ENCODE measurements around the gene PDCD11. TPM values are rescaled to one million over a fixed set of nuclear protein-coding genes. Genes with fewer than 3 reads are reported as not detected.

The PDCD11 gene
- total RNA-seq, 2 experiments from 2014 or later = 43.4 to 51.8 TPM

DNA sequence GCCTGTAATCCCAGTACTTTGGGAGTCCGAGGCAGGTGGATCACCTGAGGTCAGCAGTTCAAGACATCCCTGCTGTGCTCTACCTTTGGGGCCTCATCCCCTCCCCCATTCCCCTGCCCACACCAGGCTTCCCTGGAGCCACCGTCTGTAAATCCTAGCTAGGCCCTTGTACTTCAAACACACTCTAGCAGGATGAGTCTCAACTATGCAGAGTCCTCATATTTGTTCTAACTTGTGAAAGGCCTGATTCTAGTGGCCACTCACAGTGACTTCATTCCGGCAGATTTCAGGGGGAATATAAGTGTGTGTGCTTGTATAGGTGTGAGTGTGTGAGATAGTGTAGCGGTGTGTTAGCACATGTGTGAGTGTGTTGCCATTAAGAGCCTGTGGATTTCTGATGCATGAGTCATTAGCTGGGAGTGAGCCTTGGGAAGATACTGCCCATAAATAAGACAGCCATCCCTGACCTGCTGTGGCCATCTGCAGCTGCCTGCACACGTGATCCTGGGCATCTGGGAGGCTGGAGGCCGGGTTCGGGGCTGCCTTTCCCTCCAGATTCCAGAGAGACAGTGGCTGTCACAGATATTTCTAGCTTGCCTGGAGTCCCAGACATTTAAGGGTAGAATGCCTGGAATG is 95.4 kb downstream of the PDCD11 start:
- H3K27me3 Mint-ChIP-seq = peaks cover 49% of the 10 kb centered on the region
- no peak overlapping the region for H3K27ac Mint-ChIP-seq
- H3K36me3 Mint-ChIP-seq (ENCODE audit: low read depth) = no peaks in the 10 kb centered on the region
- H3K9me3 Mint-ChIP-seq = no peaks in the 10 kb centered on the region
- H3K4me3 Mint-ChIP-seq = no peak overlapping the region
- H3K4me1 Mint-ChIP-seq = peaks cover 23% of the 10 kb centered on the region
- DNase-seq = no peak
- ChIA-PET CTCF (interaction anchor here (0.9 to 2.7 kb wide), 8 partner anchors 8 to 78 kb away, joined by 3 to 16 read pairs (median 4); no protein-coding TSS in a partner anchor), POLR2A (interaction anchor here (0.5 kb wide), 1 partner anchor 1097 kb away, joined by 5 read pairs; no protein-coding TSS in a partner anchor)

DNA sequence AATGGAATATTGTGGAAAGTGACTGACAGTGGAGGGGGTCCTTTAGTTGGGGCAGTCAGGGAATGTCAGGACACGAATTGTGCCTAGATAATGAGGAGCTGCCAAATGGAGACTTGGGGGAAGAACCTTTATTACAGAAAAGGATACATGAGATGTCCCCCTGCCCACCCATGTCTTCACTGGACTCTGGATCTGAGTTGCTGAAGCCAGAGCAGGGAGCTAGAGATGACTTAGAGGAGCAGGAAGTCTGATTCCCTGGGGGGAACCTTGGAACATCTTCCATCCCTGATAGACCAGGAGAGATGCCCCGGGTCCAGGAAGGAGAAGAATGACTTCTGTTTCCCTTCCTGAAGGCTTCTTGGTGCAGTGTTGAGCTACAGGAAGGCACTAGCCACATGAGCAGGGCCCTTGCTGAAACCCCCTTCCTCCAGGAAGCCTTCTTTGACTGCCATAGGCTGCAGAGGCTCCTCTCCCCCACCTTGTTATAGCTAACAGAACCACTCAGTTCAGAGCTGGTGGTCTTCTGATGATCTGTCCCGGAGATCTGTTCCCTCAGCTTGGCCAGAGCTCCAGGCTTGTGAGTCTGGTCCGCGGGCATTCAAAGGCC is 96.3 kb downstream of the PDCD11 start:
- Mint-ChIP-seq H3K9me3 (no peaks in the 10 kb centered on the region), H3K27me3 (peaks cover 57% of the 10 kb centered on the region)

DNA sequence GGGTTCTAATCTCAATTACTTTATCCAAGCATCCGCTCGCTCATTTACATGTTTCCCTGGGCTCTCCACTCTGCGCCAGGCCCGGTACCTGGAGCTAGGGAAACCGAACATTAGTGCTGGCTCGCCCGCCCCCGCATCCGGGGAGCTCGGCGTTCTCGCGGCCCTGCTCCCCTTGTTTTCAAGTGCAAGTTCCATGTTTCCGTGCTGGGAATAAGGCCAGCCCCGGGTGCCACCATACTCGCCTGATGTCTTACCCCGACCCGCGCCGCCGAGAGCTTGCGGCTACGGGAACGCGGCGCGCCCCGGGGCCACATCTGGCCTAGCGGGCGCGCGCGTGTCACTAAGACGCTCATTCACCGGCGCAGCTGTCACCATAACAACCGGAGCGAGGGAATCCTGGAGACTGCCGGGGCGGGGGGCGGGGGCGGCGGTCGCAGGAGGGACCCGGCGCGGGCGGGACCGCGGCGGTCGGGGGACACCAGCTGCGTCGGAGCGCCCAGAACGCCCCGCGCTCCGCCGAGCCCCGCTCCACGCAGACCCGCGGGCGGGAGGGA is 97.0 kb downstream of the PDCD11 start, which contains the start of gene NEURL1:
NEURL1 (plus strand) TSS at position 344 of the 554 bp plus-strand sequence. CDS start 683 bp downstream, outside the sequence.
- H3K4me3 Mint-ChIP-seq = peak within 1 kb of the TSS; percentile 70
- DNase-seq = peak; percentile 35
- H3K4me1 Mint-ChIP-seq = peaks cover 23% of the 10 kb centered on the region
- ChIA-PET POLR2A (no interaction called here), CTCF (interaction anchor here (0.7 to 2.5 kb wide), 7 partner anchors 8 to 203 kb away, joined by 3 to 11 read pairs (median 3); no protein-coding TSS in a partner anchor)
- peaks cover 58% of the 10 kb centered on the region for H3K27me3 Mint-ChIP-seq
- H3K9me3 Mint-ChIP-seq = no peaks in the 10 kb centered on the region
- H3K36me3 Mint-ChIP-seq (ENCODE audit: low read depth) = no peaks in the 10 kb centered on the region
- H3K27ac Mint-ChIP-seq = no peak within 1 kb of the TSS

More for the DNA sequence above, 96.3 kb downstream of the PDCD11 start:
- ChIA-PET CTCF (interaction anchor here (0.7 to 2.5 kb wide), 8 partner anchors 8 to 204 kb away, joined by 3 to 11 read pairs (median 3); no protein-coding TSS in a partner anchor), POLR2A (no interaction called here)
- Mint-ChIP-seq H3K4me1 (peaks cover 23% of the 10 kb centered on the region), H3K36me3 (ENCODE audit: low read depth) (no peaks in the 10 kb centered on the region), H3K27ac (no peak overlapping the region), H3K4me3 (peak overlapping the region; percentile 70)
- DNase-seq = no peak

DNA sequence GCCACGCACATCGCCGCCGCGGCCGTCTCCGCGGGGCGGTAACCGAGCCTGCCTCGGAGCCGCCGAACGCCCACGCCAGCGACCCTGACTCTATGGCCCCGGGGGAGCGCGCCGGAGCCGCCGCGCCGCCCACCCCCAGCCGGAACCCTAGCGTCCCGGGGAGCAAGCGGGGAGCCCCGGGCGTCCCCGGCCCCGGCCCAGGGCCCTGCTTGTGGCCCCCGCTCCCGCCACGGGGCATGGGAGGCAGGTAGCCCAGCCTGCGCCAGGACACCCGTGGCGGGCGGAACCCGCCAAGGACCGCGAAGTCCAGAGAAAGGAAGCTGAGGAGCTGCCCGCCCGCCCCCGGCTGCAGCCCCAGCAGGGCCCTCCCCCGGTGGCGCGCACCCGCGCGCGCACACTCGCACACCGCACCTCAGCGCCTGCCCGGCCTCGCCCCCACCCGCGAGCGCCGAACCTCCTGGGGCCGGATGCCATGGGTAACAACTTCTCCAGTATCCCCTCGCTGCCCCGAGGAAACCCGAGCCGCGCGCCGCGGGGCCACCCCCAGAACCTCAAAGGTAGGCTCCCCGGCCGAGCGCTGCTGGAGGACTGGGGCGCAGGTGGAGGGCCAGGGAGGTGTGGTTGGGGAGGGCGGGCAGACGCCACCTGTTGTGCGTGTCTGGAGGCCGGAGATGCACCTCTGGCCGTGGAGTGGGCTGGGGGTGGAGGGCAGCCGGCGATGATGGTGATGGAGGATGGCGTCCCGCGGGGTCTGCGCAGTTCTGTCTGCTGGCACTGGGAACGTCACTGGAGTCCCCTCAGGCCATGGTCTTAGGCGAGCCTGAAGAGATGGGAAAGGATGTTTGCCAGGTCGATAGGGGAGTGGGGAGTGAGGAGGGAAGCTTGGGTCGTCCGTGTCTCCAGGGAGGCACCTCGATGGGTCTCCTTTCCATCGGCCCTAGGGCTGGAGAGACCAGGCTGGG is 97.8 kb downstream of the PDCD11 start:
- Mint-ChIP-seq H3K4me1 (peaks cover 23% of the 10 kb centered on the region), H3K36me3 (ENCODE audit: low read depth) (no peaks in the 10 kb centered on the region), H3K9me3 (no peaks in the 10 kb centered on the region), H3K27ac (no peak overlapping the region), H3K27me3 (peaks cover 65% of the 10 kb centered on the region), H3K4me3 (peak overlapping the region; percentile 47)
- ChIA-PET CTCF (interaction anchor here (0.9 to 2.5 kb wide), 3 partner anchors 7 to 69 kb away, joined by 3 to 11 read pairs (median 5); no protein-coding TSS in a partner anchor), POLR2A (no interaction called here)
- peak; percentile 40 for DNase-seq

- no peak for DNase-seq
- ChIA-PET POLR2A (no interaction called here), CTCF (interaction anchor here (1.5 to 1.6 kb wide), 2 partner anchors 9 to 15 kb away, joined by 5 to 6 read pairs; no protein-coding TSS in a partner anchor)
- no peak overlapping the region for H3K4me3 Mint-ChIP-seq
- H3K9me3 Mint-ChIP-seq = no peaks in the 10 kb centered on the region
- peaks cover 19% of the 10 kb centered on the region for H3K4me1 Mint-ChIP-seq
- peaks cover 70% of the 10 kb centered on the region for H3K27me3 Mint-ChIP-seq
- no peaks in the 10 kb centered on the region for H3K36me3 Mint-ChIP-seq (ENCODE audit: low read depth)
- H3K27ac Mint-ChIP-seq = no peak overlapping the region
Measured at GRCh38 chr10:103495321-103495720, 98.9 kb downstream of the PDCD11 start.

Small RNA genes lying within 50 kb of the gene (microRNA-seq; reads per million reads assigned to microRNA genes)
- 2,051 reads per million, percentile 90 among the genes with 10 or more reads in this experiment for gene MIR1307 (ENCODE audit: borderline microRNAs expressed, borderline replicate concordance)

Other genes with a start within 250 kb of the PDCD11 start
- 10 to 100 TPM; 66.1 to 80.2 TPM for gene NT5C2, start 203.4 kb upstream of the PDCD11 start, total RNA-seq
- not detected for gene RPEL1, start 150.7 kb upstream of the PDCD11 start, total RNA-seq
- gene INA, start 119.5 kb upstream of the PDCD11 start, total RNA-seq = under 1 TPM in 1 of 2 experiments, not detected in 1; 0.10 TPM
- 10 to 100 TPM; 12.2 to 13.0 TPM for gene PCGF6, start 45.5 kb upstream of the PDCD11 start, total RNA-seq
- 10 to 100 TPM; 13.2 to 15.1 TPM for gene TAF5, start 28.6 kb upstream of the PDCD11 start, total RNA-seq
- gene ATP5MK, start 151 bp upstream of the PDCD11 start, total RNA-seq = 100 to 1,000 TPM; 260 to 276 TPM
- 100 to 1,000 TPM in 1 of 2 experiments, 10 to 100 TPM in 1; 89.6 to 109 TPM for gene CALHM2, start 55.7 kb downstream of the PDCD11 start, total RNA-seq
- gene CALHM1, start 62.3 kb downstream of the PDCD11 start, total RNA-seq = under 1 TPM; 0.12 to 0.21 TPM
- under 1 TPM in 1 of 2 experiments, not detected in 1; 0.17 TPM for gene CALHM3, start 82.6 kb downstream of the PDCD11 start, total RNA-seq
- 1 to 10 TPM; 1.1 to 1.6 TPM for gene NEURL1, start 97.1 kb downstream of the PDCD11 start, total RNA-seq